ENCODE measurements around the gene SHISAL2A. TPM values are rescaled to one million over a fixed set of nuclear protein-coding genes. Genes with fewer than 3 reads are reported as not detected.

Gene SHISAL2A
- total RNA-seq, 2 experiments from 2014 or later: 25.9 to 28.4 TPM

- no peak for TF ChIP-seq CTCF (IDR thresholded peaks at IDR 0.05)
- Mint-ChIP-seq H3K27me3 (no peaks in the 10 kb centered on the region), H3K4me1 (ENCODE audit: low read depth) (peaks cover 46% of the 10 kb centered on the region), H3K27ac (peak overlapping the region; percentile 96), H3K4me3 (peak overlapping the region; percentile 90), H3K9me3 (no peaks in the 10 kb centered on the region), H3K36me3 (ENCODE audit: low read depth) (peaks cover 36% of the 10 kb centered on the region)
- intact Hi-C loops (cut with DNase I, micrococcal nuclease): loop anchor here (2.0 to 10.0 kb wide), 3 partner anchors 45 to 86 kb away; no protein-coding TSS in a partner anchor
- peaks cover 6% of the 10 kb centered on the region for H3K36me3 ChIP-seq (ENCODE audit: insufficient read depth, low read length)
- ChIA-PET CTCF (interaction anchor here (0.8 to 1.2 kb wide), 2 partner anchors 18 to 84 kb away, joined by 4 to 5 read pairs; no protein-coding TSS in a partner anchor), POLR2A (interaction anchor here (0.9 to 2.0 kb wide), 10 partner anchors 13 to 102 kb away, joined by 3 to 19 read pairs (median 4); partner anchors contain the start of genes SHISAL2A and TUT4)
- ATAC-seq (ENCODE audit: poor library complexity) (no peak), DNase-seq (no peak)
- no peaks in the 10 kb centered on the region for H3K9me3 ChIP-seq (ENCODE audit: control insufficient read depth in 1 of 2, insufficient read depth in 1 of 2, low read length in 2 of 2)
- no peaks in the 10 kb centered on the region for H3K27me3 ChIP-seq (ENCODE audit: control insufficient read depth in 1 of 2, insufficient read depth in 2 of 2, low read length in 2 of 2)
- H3K4me3 ChIP-seq (ENCODE audit: low read length): peak overlapping the region; percentile 74
- peak overlapping the region; percentile 59 to 73 for H3K27ac ChIP-seq (ENCODE audit: low read depth in 1 of 2, low read length in 2 of 2)
- H3K4me1 ChIP-seq (ENCODE audit: insufficient read depth, low read length): peaks cover 51% of the 10 kb centered on the region
These were observed 31.4 kb upstream of the SHISAL2A start for GRCh38 chr1:52601519-52601918.

GRCh38 chr1:52601991-52602855, 30.7 kb upstream of the SHISAL2A start, which contains the start of gene GPX7:
TSS of gene GPX7 (plus strand) at chr1:52602371. CDS start at chr1:52602410, 39 bp downstream.
- Mint-ChIP-seq H3K27ac (peak within 1 kb of the TSS; percentile 96), H3K9me3 (no peaks in the 10 kb centered on the region), H3K27me3 (no peaks in the 10 kb centered on the region), H3K4me1 (ENCODE audit: low read depth) (peaks cover 50% of the 10 kb centered on the region), H3K4me3 (peak within 1 kb of the TSS; percentile 92), H3K36me3 (ENCODE audit: low read depth) (peaks cover 43% of the 10 kb centered on the region)
- CTCF ChIA-PET: interaction anchor here (0.8 to 1.2 kb wide), 2 partner anchors 17 to 84 kb away, joined by 4 to 5 read pairs; no protein-coding TSS in a partner anchor
- peaks cover 12% of the 10 kb centered on the region for H3K36me3 ChIP-seq (ENCODE audit: insufficient read depth, low read length)
- peak; percentile 42 to 86 (median 64) for DNase-seq
- peak within 1 kb of the TSS; percentile 62 to 73 for H3K27ac ChIP-seq (ENCODE audit: low read depth in 1 of 2, low read length in 2 of 2)
- intact Hi-C loops (cut with DNase I, micrococcal nuclease): loop anchor here (1.0 to 10.0 kb wide), 6 partner anchors 31 to 85 kb away; partner anchors contain the start of genes SHISAL2A (in 1 of the 2) and TUT4 (in 1 of the 2)
- TF ChIP-seq CTCF (IDR thresholded peaks at IDR 0.05): no peak
- peak within 1 kb of the TSS; percentile 74 for H3K4me3 ChIP-seq (ENCODE audit: low read length)
- H3K4me1 ChIP-seq (ENCODE audit: insufficient read depth, low read length): peaks cover 51% of the 10 kb centered on the region
- no peaks in the 10 kb centered on the region for H3K9me3 ChIP-seq (ENCODE audit: control insufficient read depth in 1 of 2, insufficient read depth in 1 of 2, low read length in 2 of 2)
- POLR2A ChIA-PET: interaction anchor here (0.9 to 5.1 kb wide), 15 partner anchors 9 to 101 kb away, joined by 3 to 34 read pairs (median 4); partner anchors contain the start of genes SHISAL2A and TUT4
- no peaks in the 10 kb centered on the region for H3K27me3 ChIP-seq (ENCODE audit: control insufficient read depth in 1 of 2, insufficient read depth in 2 of 2, low read length in 2 of 2)
- ATAC-seq (ENCODE audit: poor library complexity): peak; percentile 84

GRCh38 chr1:52602856-52603600, 29.9 kb upstream of the SHISAL2A start:
- peaks cover 19% of the 10 kb centered on the region for H3K36me3 ChIP-seq (ENCODE audit: insufficient read depth, low read length)
- H3K4me3 Mint-ChIP-seq: peak overlapping the region; percentile 92
- DNase-seq: peak in 8 of 14 experiments; percentile 11 to 41 (median 31)
- peak overlapping the region; percentile 26 to 62 for H3K27ac ChIP-seq (ENCODE audit: low read depth in 1 of 2, low read length in 2 of 2)
- intact Hi-C loops (cut with DNase I, micrococcal nuclease): loop anchor here (1.0 to 10.0 kb wide), 5 partner anchors 30 to 84 kb away; partner anchors contain the start of genes SHISAL2A (in 1 of the 2) and TUT4 (in 1 of the 2)
- H3K9me3 ChIP-seq (ENCODE audit: control insufficient read depth in 1 of 2, insufficient read depth in 1 of 2, low read length in 2 of 2): no peaks in the 10 kb centered on the region
- ATAC-seq (ENCODE audit: poor library complexity): peak; percentile 9
- peaks cover 50% of the 10 kb centered on the region for H3K4me1 Mint-ChIP-seq (ENCODE audit: low read depth)
- H3K36me3 Mint-ChIP-seq (ENCODE audit: low read depth): peaks cover 50% of the 10 kb centered on the region
- H3K27ac Mint-ChIP-seq: peak overlapping the region; percentile 96
- no peak for TF ChIP-seq CTCF (IDR thresholded peaks at IDR 0.05)
- POLR2A ChIA-PET: interaction anchor here (1.0 to 5.1 kb wide), 7 partner anchors 9 to 199 kb away, joined by 3 to 34 read pairs (median 4); partner anchors contain the start of genes ORC1, PRPF38A, SHISAL2A and TUT4
- H3K27me3 Mint-ChIP-seq: no peaks in the 10 kb centered on the region
- no peaks in the 10 kb centered on the region for H3K27me3 ChIP-seq (ENCODE audit: control insufficient read depth in 1 of 2, insufficient read depth in 2 of 2, low read length in 2 of 2)
- no peaks in the 10 kb centered on the region for H3K9me3 Mint-ChIP-seq
- peaks cover 51% of the 10 kb centered on the region for H3K4me1 ChIP-seq (ENCODE audit: insufficient read depth, low read length)
- CTCF ChIA-PET: interaction anchor here (0.6 kb wide), 1 partner anchor 287 kb away, joined by 4 read pairs; no protein-coding TSS in a partner anchor
- H3K4me3 ChIP-seq (ENCODE audit: low read length): peak overlapping the region; percentile 74
